Endothelial cell of umbilical vein (primary cell): ENCODE results near the gene PPP5C.

Source experiments
- EZH2 ChIP-seq: IDR thresholded peaks from 2 replicates; pipeline ENCODE4 v1.6.1; 2012; ENCODE audit warnings: borderline replicate concordance, low read depth, mild to moderate bottlenecking, moderate library complexity, low read length, inconsistent platforms; ENCODE audit not compliant: severe bottlenecking
- FOS ChIP-seq: IDR thresholded peaks from 2 replicates; pipeline ENCODE4 v1.6.1; 2011; ENCODE audit warnings: mild to moderate bottlenecking, low read length, moderate library complexity, borderline replicate concordance; ENCODE audit not compliant: insufficient read depth
- GATA2 ChIP-seq: IDR thresholded peaks from 2 replicates; pipeline ENCODE4 v1.7.0; 2011; ENCODE audit warnings: low read depth, mild to moderate bottlenecking, moderate library complexity, mixed read lengths, low read length; ENCODE audit not compliant: insufficient read length, insufficient read depth
- JUN ChIP-seq: IDR thresholded peaks from 2 replicates; pipeline ENCODE4 v1.6.1; 2011; ENCODE audit warnings: borderline replicate concordance, low read depth; ENCODE audit not compliant: insufficient read length, insufficient read depth
- MAX ChIP-seq: IDR thresholded peaks from 2 replicates; pipeline ENCODE4 v1.6.1; 2011; ENCODE audit not compliant: insufficient read depth, insufficient read length
- MYC ChIP-seq: IDR thresholded peaks from one replicate; pipeline ENCODE4 v1.6.1; 2011; ENCODE audit warnings: mild to moderate bottlenecking, low read depth, low read length
- POLR2A ChIP-seq: IDR thresholded peaks from 2 replicates; pipeline ENCODE4 v1.6.1; 2012; ENCODE audit warnings: low read depth, mild to moderate bottlenecking, control low read depth, low read length
- POLR2AphosphoS5 ChIP-seq: IDR thresholded peaks from 2 replicates; pipeline ENCODE4 v1.6.1; 2012; ENCODE audit warnings: low read depth, mild to moderate bottlenecking, control low read depth, low read length, moderate library complexity; ENCODE audit not compliant: insufficient read depth
- TF ChIP-seq, protein P1 (sequence below), 2 donors: IDR thresholded peaks; 1 replicate in 1 of 2; 2 replicates in 1 of 2; pipeline ENCODE4 v1.5.1; 2011; ENCODE audit warnings: low read length in 2 of 2, mild to moderate bottlenecking in 2 of 2, moderate library complexity in 2 of 2, control low read depth in 1 of 2, inconsistent platforms in 1 of 2, low read depth in 1 of 2; ENCODE audit not compliant: insufficient read depth in 1 of 2; ENCODE audit errors: extremely low read depth in 1 of 2

- TF ChIP-seq, protein P1, sequence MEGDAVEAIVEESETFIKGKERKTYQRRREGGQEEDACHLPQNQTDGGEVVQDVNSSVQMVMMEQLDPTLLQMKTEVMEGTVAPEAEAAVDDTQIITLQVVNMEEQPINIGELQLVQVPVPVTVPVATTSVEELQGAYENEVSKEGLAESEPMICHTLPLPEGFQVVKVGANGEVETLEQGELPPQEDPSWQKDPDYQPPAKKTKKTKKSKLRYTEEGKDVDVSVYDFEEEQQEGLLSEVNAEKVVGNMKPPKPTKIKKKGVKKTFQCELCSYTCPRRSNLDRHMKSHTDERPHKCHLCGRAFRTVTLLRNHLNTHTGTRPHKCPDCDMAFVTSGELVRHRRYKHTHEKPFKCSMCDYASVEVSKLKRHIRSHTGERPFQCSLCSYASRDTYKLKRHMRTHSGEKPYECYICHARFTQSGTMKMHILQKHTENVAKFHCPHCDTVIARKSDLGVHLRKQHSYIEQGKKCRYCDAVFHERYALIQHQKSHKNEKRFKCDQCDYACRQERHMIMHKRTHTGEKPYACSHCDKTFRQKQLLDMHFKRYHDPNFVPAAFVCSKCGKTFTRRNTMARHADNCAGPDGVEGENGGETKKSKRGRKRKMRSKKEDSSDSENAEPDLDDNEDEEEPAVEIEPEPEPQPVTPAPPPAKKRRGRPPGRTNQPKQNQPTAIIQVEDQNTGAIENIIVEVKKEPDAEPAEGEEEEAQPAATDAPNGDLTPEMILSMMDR (IDR thresholded peaks at IDR 0.05; ENCODE audit: extremely low read depth in 1 of 2, insufficient read depth in 1 of 2, low read depth in 1 of 2, low read length in 2 of 2): no peak
- TF ChIP-seq EZH2: no peak
- no peak for TF ChIP-seq POLR2A
- TF ChIP-seq MAX: no peak
- no peak for TF ChIP-seq JUN
- TF ChIP-seq POLR2AphosphoS5: no peak
- no peak for TF ChIP-seq FOS
- TF ChIP-seq GATA2: no peak
- no peak for TF ChIP-seq MYC
Measured at GRCh38 chr19:46340051-46340659, 6.7 kb upstream of the PPP5C start.
